ENCODE results near the gene RBAK.

DNA sequence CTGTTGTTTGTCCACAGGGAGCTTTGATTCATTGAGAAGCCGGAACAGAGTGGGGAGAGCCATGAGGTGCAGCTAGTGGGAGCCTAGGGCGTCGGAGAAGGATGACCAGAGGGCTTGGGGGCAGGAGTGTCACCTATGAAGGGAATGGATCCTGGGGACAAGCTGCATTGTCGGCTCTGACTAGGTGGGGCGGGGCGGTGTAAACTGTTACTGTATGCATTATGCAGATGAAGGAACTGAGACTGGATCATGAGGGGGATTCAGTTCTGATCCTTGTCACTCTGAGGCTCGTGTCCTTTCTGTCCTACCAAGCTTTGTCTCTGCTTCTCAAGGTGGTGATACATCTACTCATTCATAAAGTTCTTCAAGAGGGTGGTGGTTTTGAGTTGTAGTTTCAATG lies 46.8 kb upstream of the RBAK start:
- TF ChIP-seq, protein P1, sequence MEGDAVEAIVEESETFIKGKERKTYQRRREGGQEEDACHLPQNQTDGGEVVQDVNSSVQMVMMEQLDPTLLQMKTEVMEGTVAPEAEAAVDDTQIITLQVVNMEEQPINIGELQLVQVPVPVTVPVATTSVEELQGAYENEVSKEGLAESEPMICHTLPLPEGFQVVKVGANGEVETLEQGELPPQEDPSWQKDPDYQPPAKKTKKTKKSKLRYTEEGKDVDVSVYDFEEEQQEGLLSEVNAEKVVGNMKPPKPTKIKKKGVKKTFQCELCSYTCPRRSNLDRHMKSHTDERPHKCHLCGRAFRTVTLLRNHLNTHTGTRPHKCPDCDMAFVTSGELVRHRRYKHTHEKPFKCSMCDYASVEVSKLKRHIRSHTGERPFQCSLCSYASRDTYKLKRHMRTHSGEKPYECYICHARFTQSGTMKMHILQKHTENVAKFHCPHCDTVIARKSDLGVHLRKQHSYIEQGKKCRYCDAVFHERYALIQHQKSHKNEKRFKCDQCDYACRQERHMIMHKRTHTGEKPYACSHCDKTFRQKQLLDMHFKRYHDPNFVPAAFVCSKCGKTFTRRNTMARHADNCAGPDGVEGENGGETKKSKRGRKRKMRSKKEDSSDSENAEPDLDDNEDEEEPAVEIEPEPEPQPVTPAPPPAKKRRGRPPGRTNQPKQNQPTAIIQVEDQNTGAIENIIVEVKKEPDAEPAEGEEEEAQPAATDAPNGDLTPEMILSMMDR (IDR thresholded peaks at IDR 0.05; ENCODE audit: insufficient read depth, low read length, poor library complexity, severe bottlenecking), result no peak
- no peak for TF ChIP-seq EZH2phosphoT487 (conservative IDR thresholded peaks at IDR 0.05; ENCODE audit: low read length)

All from SU-DHL-6 (cell line).